ENCODE measurements around the gene RBM22.

DNA sequence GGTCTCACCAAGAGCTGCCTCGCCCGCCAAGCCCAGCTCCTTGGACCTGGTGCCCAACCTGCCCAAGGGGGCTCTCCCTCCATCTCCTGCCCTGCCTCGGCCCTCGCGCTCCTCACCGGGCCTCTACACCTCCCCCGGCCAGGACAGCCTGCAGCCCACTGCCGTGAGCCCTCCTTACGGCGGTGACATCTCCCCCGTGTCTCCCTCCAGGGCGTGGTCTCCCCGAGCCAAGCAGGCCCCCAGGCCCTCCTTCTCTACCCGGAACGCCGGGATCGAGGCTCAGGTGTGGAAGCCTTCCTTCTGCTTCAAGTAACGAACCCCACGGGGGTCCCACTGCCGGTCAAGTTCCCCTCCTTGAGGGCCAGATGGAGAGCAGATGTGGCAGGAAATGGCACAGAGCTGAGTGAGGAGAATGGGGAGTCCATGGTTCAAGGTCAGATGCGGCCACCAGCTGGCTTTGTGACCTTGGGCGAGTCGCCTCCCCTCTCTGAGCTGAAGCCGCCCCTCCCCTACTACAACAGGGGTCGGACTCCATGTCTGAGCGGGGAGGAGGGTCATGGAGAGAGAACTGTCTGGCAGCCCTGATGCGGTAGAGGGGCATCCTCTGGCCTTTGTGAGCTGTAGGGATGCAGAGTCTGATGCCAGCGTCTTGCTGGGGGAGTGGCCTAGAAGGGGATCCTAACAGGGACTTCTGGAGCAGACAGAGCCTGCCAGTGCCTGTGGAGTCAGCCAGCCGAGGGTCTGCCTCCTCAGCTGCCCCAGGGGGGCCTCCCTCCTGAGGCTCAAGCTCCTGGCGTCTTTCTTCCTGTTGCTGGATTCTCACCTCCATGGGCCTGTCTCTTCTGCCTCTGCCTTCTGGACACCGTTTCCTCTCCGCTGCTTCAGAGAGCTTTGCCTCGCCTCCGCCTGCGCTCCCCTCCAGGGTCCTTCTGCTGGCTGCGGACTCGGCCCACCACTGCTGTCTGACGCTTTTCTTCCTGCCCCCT, 50.5 kb downstream of the RBM22 start:
- TF ChIP-seq KDM1A (IDR thresholded peaks at IDR 0.05; ENCODE audit: low read depth) (no peak), CHD2 (IDR thresholded peaks at IDR 0.05; ENCODE audit: low read length, partially characterized antibody) (no peak), CHD4 (IDR thresholded peaks at IDR 0.05; ENCODE audit: borderline replicate concordance) (no peak), RAD21 (conservative IDR thresholded peaks at IDR 0.05 in 1 of 2, IDR thresholded peaks at IDR 0.05 in 1 of 2) (no peak), PHF8 (IDR thresholded peaks at IDR 0.05; ENCODE audit: borderline replicate concordance, low read depth) (no peak), MAZ (IDR thresholded peaks at IDR 0.05; ENCODE audit: borderline replicate concordance, low read depth, low read length) (no peak), POLR2A (IDR thresholded peaks at IDR 0.05; ENCODE audit: low read length) (no peak), POLR2AphosphoS2 (conservative IDR thresholded peaks at IDR 0.05; ENCODE audit: low read length) (no peak), SMC3 (IDR thresholded peaks at IDR 0.05) (no peak), MYC (IDR thresholded peaks at IDR 0.05; ENCODE audit: borderline replicate concordance, low read length) (no peak), HOXA7 (CRISPR knock-in tag; IDR thresholded peaks at IDR 0.05) (no peak)
- TF ChIP-seq, protein P1, sequence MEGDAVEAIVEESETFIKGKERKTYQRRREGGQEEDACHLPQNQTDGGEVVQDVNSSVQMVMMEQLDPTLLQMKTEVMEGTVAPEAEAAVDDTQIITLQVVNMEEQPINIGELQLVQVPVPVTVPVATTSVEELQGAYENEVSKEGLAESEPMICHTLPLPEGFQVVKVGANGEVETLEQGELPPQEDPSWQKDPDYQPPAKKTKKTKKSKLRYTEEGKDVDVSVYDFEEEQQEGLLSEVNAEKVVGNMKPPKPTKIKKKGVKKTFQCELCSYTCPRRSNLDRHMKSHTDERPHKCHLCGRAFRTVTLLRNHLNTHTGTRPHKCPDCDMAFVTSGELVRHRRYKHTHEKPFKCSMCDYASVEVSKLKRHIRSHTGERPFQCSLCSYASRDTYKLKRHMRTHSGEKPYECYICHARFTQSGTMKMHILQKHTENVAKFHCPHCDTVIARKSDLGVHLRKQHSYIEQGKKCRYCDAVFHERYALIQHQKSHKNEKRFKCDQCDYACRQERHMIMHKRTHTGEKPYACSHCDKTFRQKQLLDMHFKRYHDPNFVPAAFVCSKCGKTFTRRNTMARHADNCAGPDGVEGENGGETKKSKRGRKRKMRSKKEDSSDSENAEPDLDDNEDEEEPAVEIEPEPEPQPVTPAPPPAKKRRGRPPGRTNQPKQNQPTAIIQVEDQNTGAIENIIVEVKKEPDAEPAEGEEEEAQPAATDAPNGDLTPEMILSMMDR (IDR thresholded peaks at IDR 0.05): no peak
- TF ChIP-seq, protein P2, sequence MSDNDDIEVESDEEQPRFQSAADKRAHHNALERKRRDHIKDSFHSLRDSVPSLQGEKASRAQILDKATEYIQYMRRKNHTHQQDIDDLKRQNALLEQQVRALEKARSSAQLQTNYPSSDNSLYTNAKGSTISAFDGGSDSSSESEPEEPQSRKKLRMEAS (IDR thresholded peaks at IDR 0.05): no peak
- TF ChIP-seq, protein P3, sequence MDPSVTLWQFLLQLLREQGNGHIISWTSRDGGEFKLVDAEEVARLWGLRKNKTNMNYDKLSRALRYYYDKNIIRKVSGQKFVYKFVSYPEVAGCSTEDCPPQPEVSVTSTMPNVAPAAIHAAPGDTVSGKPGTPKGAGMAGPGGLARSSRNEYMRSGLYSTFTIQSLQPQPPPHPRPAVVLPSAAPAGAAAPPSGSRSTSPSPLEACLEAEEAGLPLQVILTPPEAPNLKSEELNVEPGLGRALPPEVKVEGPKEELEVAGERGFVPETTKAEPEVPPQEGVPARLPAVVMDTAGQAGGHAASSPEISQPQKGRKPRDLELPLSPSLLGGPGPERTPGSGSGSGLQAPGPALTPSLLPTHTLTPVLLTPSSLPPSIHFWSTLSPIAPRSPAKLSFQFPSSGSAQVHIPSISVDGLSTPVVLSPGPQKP (IDR thresholded peaks at IDR 0.05; ENCODE audit: low read depth, low read length): no peak
